Fibroblast of pulmonary artery (primary cell): ENCODE results near the gene GNAZ.

ENCODE experiments used
- DNase-seq: peaks from one replicate; pipeline ENCODE4 v3.0.0-alpha.2; 2010; ENCODE audit warnings: low read depth
- H3K4me3 ChIP-seq: replicated peaks from 2 replicates; pipeline ENCODE4 v1.5.1; 2011; ENCODE audit warnings: low read depth, mild to moderate bottlenecking, control low read depth, low read length, moderate library complexity
- CTCF ChIP-seq: IDR thresholded peaks from 2 replicates; pipeline ENCODE4 v1.5.1; 2011; ENCODE audit warnings: mild to moderate bottlenecking, control low read depth, low read length, inconsistent platforms; ENCODE audit errors: missing control alignments

The GNAZ gene

DNA sequence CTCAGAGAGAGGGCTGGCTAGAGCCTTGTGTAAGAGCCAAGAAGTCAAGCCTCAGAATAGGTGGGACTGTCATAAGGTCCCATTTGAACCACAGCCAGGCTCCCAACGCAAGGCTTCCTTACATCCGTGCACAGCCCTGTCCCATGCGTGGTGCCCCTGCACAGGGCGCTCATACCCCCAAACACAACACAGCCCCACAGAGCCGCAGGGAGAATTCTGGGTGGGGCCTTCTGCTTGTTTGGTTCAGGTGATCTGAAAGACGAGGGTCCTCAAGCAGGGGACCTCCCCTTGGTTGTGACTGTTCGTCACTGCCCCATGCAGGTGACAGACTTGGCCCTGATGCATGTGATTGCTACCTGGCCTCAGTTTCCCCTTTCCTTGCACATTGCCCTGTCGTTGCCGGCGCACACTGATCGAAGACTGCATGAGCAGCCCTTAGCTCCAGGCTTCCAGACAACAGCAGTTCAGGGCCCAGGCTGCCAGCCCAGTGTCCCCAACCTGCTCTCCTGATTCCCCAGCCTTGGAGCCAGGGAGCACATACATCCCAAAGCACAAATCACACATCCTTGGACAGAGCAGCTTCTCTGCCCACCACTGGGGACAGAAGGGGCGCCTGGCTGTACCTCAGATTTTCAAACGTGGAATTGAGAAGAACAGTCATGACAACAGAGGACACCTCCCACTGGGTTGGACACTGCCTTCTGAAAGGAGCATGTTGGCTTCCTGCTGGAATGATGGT, 22.1 kb downstream of the GNAZ start:
- no peak overlapping the region for H3K4me3 ChIP-seq
- DNase-seq: no peak
- no peak for TF ChIP-seq CTCF

DNA sequence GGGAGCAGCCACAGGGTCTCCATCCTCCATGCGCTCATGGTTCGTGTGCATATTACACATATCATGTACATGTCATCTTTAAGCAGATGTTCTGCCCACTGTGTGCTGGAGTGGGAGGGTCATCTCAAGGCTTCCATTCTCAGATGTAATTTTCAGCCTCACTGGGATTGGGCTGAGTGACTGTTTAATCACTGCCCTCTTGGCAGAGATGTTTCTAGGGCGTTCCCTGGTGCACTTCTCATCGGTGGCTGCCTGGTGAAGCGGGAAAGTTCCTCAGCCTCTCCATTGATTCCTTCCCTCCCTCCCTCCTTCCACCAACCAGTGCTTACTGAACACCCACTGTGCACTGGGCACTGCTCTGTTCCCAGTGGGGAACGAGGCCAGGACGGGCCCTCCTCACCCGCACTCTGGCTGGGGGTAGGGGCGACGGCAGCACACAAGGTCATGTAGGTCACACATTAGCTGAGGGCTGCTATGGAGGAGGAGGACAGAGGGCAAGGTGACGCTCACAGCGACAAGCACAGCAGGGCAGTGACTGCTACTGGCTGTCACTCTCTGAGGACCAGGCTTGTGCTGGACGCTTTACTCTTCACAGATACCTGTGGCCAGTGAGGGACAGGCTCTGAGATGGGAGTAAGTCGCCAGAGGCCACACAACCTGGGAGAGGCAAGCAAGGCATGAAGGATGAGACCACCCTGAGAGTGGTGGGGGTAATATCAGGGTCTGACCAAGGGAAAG, 22.9 kb downstream of the GNAZ start:
- no peak overlapping the region for H3K4me3 ChIP-seq
- no peak for TF ChIP-seq CTCF

GRCh38 chr22:23094260-23094659, 23.9 kb downstream of the GNAZ start:
- no peak for DNase-seq
- H3K4me3 ChIP-seq: no peak overlapping the region

More for the DNA sequence above, 22.9 kb downstream of the GNAZ start:
- no peak for DNase-seq

DNA sequence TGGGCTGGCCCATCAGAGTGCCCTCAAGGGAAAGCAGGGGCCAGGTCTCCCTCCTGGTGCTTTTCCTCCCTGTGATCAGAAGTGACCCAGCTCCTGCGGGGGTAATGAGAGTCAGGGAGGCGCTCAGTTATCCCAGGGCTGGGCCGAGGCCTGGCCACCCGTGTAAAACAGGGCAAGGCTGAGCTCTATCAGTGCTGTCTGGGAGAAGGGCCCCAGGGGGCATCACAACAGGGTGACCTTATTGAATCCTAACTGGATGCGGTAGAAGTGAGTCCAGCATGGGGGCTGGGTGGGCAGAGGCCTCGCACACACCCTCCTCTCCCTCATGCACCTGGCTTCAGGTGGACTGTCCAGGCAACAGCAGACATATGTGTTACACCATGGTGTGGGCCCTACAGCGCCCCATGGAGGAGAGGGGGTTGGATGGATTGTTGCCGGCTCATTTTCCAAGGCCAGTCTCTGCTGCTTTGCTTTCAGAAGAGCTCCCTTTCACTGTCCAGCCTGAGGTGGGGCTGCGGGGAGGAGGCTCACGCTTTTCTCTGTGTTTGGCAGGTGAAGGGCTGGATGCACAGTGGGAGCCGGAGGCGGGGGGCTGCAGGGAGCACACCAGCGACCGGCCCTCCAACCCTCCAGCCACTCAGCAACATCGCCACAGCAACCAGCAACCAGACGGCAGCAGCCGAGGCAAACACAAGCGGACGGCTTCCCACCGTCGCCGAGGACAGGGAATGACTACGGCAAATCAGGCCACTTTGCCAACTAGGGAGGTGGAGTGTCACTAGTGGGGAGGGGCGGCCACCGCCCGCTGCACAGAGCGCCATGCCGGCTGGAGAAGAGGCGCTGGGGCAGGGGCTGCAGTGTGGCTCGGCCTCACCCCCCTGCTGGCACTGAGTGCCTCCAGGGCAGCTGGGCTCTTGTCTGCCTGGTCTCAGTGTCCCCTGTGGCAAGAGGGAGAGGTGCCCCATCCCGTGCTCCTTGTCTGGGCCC, 24.7 kb downstream of the GNAZ start:
- no peak for TF ChIP-seq CTCF
- no peak for DNase-seq

More at GRCh38 chr22:23094260-23094659, 23.9 kb downstream of the GNAZ start:
- TF ChIP-seq CTCF: no peak

GRCh38 chr22:23095733-23096342, 25.5 kb downstream of the GNAZ start:
- no peak for DNase-seq
- no peak for TF ChIP-seq CTCF
- H3K4me3 ChIP-seq: no peak overlapping the region

More for the DNA sequence above, 24.7 kb downstream of the GNAZ start:
- no peak overlapping the region for H3K4me3 ChIP-seq
